Measurements from ENCODE around the gene ZNF880. TPM values are rescaled to one million over a fixed set of nuclear protein-coding genes. Genes with fewer than 3 reads are reported as not detected.
A peak's percentile ranks its signal among the peaks of the same experiment; 100 is the strongest.
"Not testable (repeated sequence)": the region's sequence is repeated elsewhere in the genome, so short reads cannot be mapped to it uniquely, and the experiment has no call there.

ZNF880 gene
- 10 to 100 TPM; 11.9 to 12.8 TPM for total RNA-seq

DNA sequence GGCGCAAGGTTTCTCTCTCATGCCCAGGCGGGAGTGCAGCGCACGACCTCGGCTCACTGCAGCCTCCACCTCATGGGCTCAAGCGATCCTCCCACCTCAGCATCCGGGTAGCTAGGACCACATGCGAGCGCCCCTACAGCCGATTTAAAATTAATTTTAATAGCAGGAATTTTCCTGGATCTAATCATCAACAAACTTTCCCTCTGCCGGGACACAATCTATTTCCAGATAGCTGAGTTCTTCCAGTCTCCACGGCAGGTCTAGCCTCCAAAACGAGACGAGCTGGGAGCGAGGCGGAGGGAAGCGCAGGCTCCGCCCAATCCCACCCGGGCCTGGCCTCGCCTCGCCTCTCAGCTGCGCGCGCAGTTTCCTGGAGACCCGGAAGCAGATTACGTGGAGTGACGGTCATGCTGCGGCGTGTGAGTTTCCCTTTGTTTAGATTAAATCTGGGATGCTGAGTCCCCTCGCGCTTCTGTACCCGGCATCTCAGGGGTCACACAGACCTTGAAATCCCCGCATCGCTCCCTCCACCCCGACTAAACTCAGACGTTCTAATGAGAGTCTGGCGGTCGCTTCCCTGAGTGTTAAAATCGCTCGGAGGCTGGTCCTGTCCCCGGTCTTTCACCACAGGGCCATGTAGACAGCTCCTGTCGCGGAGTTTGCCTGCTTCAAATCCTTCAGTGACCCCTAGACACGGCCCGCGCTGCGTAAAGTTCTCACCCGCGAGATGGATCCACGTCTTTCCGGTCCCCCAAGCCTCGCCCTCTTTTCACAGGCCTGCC, at the start of gene ZNF880:
ZNF880 (plus strand) TSS at position 365 of the 782 bp plus-strand sequence; CDS start at position 408, 43 bp downstream.
- peaks cover 46 to 59% of the 10 kb centered on the region in 2 donors for H3K36me3 Mint-ChIP-seq (ENCODE audit: insufficient read depth in 2 of 2)
- H3K27ac Mint-ChIP-seq: peak within 1 kb of the TSS; percentile 97
- DNase-seq: peak; percentile 91 to 92
- no peaks in the 10 kb centered on the region for H3K27me3 Mint-ChIP-seq (ENCODE audit: low read depth)
- peak; percentile 99 for ATAC-seq (replicated peaks in 1 of 2)
- H3K9me3 Mint-ChIP-seq: peaks cover 13 to 26% of the 10 kb centered on the region in 2 donors
- H3K4me1 Mint-ChIP-seq (ENCODE audit: low read depth): peaks cover 15% of the 10 kb centered on the region
- peak within 1 kb of the TSS; percentile 93 for H3K4me3 Mint-ChIP-seq

GRCh38 chr19:52322429-52322828, 47.3 kb upstream of the ZNF880 start:
- H3K9me3 Mint-ChIP-seq: peaks cover 38 to 47% of the 10 kb centered on the region in 2 donors
- no peaks in the 10 kb centered on the region for H3K4me1 Mint-ChIP-seq (ENCODE audit: low read depth)
- no peak for DNase-seq
- peaks cover 53 to 71% of the 10 kb centered on the region in 2 donors for H3K36me3 Mint-ChIP-seq (ENCODE audit: insufficient read depth in 2 of 2)
- ATAC-seq (replicated peaks in 1 of 2): no peak
- H3K4me3 Mint-ChIP-seq: no peak overlapping the region
- no peak overlapping the region for H3K27ac Mint-ChIP-seq
- H3K27me3 Mint-ChIP-seq (ENCODE audit: low read depth): no peaks in the 10 kb centered on the region

DNA sequence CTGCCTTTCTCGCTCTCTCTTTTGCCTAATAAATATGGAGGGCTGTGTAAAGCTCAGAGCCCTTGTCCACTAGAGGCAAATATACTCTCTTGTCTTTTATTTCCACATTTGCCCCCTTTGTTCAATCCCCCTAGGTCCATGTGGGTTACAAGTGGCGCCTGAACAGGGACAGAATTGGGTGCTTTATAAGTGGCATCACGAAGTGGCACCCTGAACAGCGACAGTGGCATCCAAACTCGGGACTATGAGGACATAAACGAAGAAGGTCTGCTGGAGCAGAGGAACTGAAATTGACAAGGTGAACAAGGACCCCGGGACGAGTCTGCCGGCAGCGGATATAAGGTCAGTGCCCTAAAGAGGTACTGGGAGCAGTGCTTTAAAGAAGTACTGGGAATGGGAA, 38.0 kb upstream of the ZNF880 start:
- ATAC-seq (replicated peaks in 1 of 2): no peak
- Mint-ChIP-seq H3K36me3 (ENCODE audit: insufficient read depth in 2 of 2) (peaks cover 20 to 39% of the 10 kb centered on the region in 2 donors), H3K27ac (no peak overlapping the region), H3K4me1 (ENCODE audit: low read depth) (peaks cover 9% of the 10 kb centered on the region), H3K4me3 (no peak overlapping the region), H3K9me3 (peaks cover 17 to 23% of the 10 kb centered on the region in 2 donors), H3K27me3 (ENCODE audit: low read depth) (no peaks in the 10 kb centered on the region)
- DNase-seq: no peak

- peaks cover 18% of the 10 kb centered on the region for H3K4me1 Mint-ChIP-seq (ENCODE audit: low read depth)
- H3K27me3 Mint-ChIP-seq (ENCODE audit: low read depth): no peaks in the 10 kb centered on the region
- peak overlapping the region; percentile 92 for H3K27ac Mint-ChIP-seq
- H3K36me3 Mint-ChIP-seq (ENCODE audit: insufficient read depth in 2 of 2): peaks cover 25 to 37% of the 10 kb centered on the region in 2 donors
- H3K9me3 Mint-ChIP-seq: peaks cover 19 to 22% of the 10 kb centered on the region in 2 donors
- DNase-seq (no peak), ATAC-seq (replicated peaks in 1 of 2) (peak; percentile 48 to 52)
- peak overlapping the region; percentile 88 to 90 for H3K4me3 Mint-ChIP-seq
Measured at GRCh38 chr19:52335768-52336116, 34.0 kb upstream of the ZNF880 start.

DNA sequence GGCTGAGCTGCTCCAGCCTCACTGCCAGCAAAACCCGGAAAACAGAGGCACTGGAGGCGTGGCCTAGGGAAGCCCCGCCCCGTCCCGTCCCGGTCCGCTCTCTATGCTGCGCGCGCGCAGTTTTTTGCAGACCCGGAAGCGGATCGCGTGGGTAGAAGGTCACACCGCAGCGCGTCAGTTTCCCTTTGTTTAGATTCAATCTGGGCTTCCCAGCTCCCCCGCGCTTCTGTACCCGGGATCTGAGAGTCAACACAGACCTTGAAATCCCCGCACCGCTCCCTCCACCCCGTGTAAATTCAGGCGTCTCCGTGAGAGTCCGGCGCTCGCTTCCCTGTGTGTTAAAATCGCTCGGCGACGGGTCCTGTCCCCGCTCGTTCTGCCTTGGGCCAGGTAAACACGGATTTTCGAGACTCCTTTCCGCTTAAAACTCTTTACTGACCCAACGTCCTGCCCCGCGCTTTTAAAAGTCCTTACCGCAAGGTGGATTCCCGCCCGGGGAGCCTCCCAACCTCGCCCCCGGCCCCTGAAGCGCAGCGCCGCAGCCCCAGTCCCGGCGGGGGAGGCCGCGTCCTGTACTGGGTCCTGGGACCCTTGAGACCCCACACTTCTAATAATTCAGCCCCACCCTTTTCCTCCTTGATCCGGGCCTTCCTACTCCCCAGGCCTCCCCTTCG, 33.5 kb upstream of the ZNF880 start, which contains the start of gene ZNF610:
ZNF610 (plus strand) TSS at position 127 of the 674 bp plus-strand sequence. CDS start 12,930 bp downstream, outside the sequence.
- ATAC-seq (replicated peaks in 1 of 2) (peak; percentile 93 to 94), DNase-seq (peak; percentile 89 to 94)
- peaks cover 18% of the 10 kb centered on the region for H3K4me1 Mint-ChIP-seq (ENCODE audit: low read depth)
- H3K27me3 Mint-ChIP-seq (ENCODE audit: low read depth): no peaks in the 10 kb centered on the region
- H3K27ac Mint-ChIP-seq: peak within 1 kb of the TSS; percentile 92
- H3K4me3 Mint-ChIP-seq: peak within 1 kb of the TSS; percentile 88 to 90
- H3K9me3 Mint-ChIP-seq: peaks cover 17 to 18% of the 10 kb centered on the region in 2 donors
- H3K36me3 Mint-ChIP-seq (ENCODE audit: insufficient read depth in 2 of 2): peaks cover 24 to 35% of the 10 kb centered on the region in 2 donors

- H3K4me1 Mint-ChIP-seq (ENCODE audit: low read depth): peaks cover 18% of the 10 kb centered on the region
- peak overlapping the region; percentile 92 for H3K27ac Mint-ChIP-seq
- no peaks in the 10 kb centered on the region for H3K27me3 Mint-ChIP-seq (ENCODE audit: low read depth)
- no peak for ATAC-seq (replicated peaks in 1 of 2)
- H3K4me3 Mint-ChIP-seq: peak overlapping the region; percentile 88 to 90
- H3K9me3 Mint-ChIP-seq: peaks cover 13 to 17% of the 10 kb centered on the region in 2 donors
- peaks cover 21 to 32% of the 10 kb centered on the region in 2 donors for H3K36me3 Mint-ChIP-seq (ENCODE audit: insufficient read depth in 2 of 2)
- DNase-seq: peak in 1 of 2 donors; percentile 9
Measured at GRCh38 chr19:52336791-52337381, 32.8 kb upstream of the ZNF880 start.

DNA sequence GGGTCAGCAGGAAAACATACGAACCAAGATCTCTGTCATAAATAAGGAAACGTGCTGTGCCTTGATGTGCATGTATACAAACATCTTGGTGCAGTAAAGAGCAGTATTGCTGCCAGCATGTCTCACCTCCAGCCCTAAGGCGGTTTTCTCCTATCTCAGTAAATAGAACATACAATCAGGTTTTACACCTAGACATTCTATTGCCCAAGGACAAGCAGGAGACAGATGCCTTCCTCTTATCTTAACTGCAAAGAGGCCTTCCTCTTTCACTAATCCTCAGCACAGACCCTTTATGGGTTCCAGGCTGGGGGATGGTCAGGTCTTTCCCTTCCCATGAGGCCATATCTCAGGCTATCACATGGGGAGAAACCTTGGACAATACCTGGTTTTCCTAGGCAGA, 30.7 kb upstream of the ZNF880 start:
- DNase-seq; H3K27ac Mint-ChIP-seq; H3K4me3 Mint-ChIP-seq; H3K9me3 Mint-ChIP-seq; ATAC-seq (replicated peaks in 1 of 2); H3K27me3 Mint-ChIP-seq (ENCODE audit: low read depth): not testable (repeated sequence)
- peaks cover 18% of the 10 kb centered on the region for H3K4me1 Mint-ChIP-seq (ENCODE audit: low read depth)
- peaks cover 15 to 20% of the 10 kb centered on the region in 2 donors for H3K36me3 Mint-ChIP-seq (ENCODE audit: insufficient read depth in 2 of 2)

DNA sequence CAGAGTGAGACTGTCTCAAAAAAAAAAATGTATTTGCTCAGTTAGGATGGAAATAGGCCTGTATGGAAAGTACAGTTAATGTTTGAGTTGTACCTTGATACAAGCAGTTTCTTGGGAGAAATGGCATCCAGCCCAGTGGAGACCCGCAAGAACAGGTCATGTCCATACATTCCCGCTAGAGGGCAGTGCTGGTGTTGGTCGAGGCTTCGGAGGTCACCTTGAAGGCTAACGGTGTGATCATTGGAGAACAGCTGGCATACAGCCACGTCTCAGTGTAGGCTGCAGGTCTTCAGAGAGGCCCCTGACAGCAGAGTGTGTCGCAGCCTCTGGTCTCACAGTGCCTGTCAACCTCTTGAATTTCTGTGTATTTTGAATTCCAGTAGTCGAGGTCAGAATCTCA, 26.2 kb upstream of the ZNF880 start:
- peaks cover 6 to 9% of the 10 kb centered on the region in 2 donors for H3K36me3 Mint-ChIP-seq (ENCODE audit: insufficient read depth in 2 of 2)
- no peaks in the 10 kb centered on the region for H3K4me1 Mint-ChIP-seq (ENCODE audit: low read depth)
- peak; percentile 32 to 62 for ATAC-seq (replicated peaks in 1 of 2)
- H3K9me3 Mint-ChIP-seq: peaks cover 6 to 7% of the 10 kb centered on the region in 2 donors
- no peak overlapping the region for H3K4me3 Mint-ChIP-seq
- DNase-seq: peak; percentile 50 to 65
- H3K27ac Mint-ChIP-seq: no peak overlapping the region
- no peaks in the 10 kb centered on the region for H3K27me3 Mint-ChIP-seq (ENCODE audit: low read depth)

DNA sequence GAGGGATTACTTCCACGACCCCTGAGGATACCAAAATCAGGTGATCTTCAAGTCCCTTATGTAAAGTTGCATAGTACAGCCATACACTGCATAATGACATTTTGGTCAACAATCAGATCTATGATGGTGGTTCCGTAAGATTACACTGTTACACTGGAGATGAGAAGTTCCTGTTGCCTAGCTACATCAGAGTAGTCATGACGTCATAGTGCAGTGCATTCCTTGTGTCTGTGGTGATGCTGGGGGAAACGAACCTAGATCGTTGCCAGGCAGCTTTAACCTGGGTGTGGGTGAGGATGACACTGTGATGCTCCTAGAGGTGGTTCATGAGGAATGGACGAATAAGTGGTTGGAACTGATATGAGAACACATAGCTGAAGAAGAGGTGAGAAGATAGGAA, 24.6 kb upstream of the ZNF880 start:
- Mint-ChIP-seq H3K4me3 (no peak overlapping the region), H3K4me1 (ENCODE audit: low read depth) (no peaks in the 10 kb centered on the region), H3K27ac (no peak overlapping the region), H3K36me3 (ENCODE audit: insufficient read depth in 2 of 2) (peaks cover 11 to 17% of the 10 kb centered on the region in 2 donors), H3K9me3 (peaks cover 8 to 9% of the 10 kb centered on the region in 2 donors), H3K27me3 (ENCODE audit: low read depth) (no peaks in the 10 kb centered on the region)
- ATAC-seq (replicated peaks in 1 of 2) (no peak), DNase-seq (no peak)

- Mint-ChIP-seq H3K36me3 (ENCODE audit: insufficient read depth in 2 of 2) (peaks cover 30 to 42% of the 10 kb centered on the region in 2 donors), H3K27me3 (ENCODE audit: low read depth) (no peaks in the 10 kb centered on the region), H3K4me1 (ENCODE audit: low read depth) (no peaks in the 10 kb centered on the region), H3K27ac (no peak overlapping the region), H3K9me3 (peaks cover 11 to 13% of the 10 kb centered on the region in 2 donors), H3K4me3 (no peak overlapping the region)
- DNase-seq (no peak), ATAC-seq (replicated peaks in 1 of 2) (no peak)
Measured at GRCh38 chr19:52351512-52351911, 18.2 kb upstream of the ZNF880 start.

DNA sequence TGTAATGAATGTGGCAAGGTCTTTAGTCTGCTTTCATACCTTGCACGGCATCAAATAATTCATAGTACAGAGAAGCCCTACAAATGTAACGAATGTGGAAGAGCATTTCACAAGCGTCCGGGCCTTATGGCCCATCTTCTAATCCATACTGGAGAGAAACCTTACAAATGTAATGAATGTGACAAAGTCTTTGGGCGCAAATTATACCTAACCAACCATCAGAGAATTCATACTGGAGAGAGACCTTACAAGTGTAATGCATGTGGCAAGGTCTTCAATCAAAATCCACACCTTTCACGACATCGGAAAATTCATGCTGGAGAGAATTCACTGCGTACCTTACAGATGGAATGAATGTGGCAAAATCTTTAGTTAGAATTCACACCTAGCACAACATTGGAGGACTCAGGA, 3.3 kb upstream of the ZNF880 start:
- Mint-ChIP-seq H3K4me3 (no peak overlapping the region), H3K36me3 (ENCODE audit: insufficient read depth in 2 of 2) (peaks cover 39 to 52% of the 10 kb centered on the region in 2 donors), H3K27me3 (ENCODE audit: low read depth) (no peaks in the 10 kb centered on the region), H3K4me1 (ENCODE audit: low read depth) (peaks cover 15% of the 10 kb centered on the region), H3K9me3 (peaks cover 18 to 26% of the 10 kb centered on the region in 2 donors), H3K27ac (no peak overlapping the region)
- no peak for ATAC-seq (replicated peaks in 1 of 2)
- no peak for DNase-seq

- DNase-seq (no peak), ATAC-seq (replicated peaks in 1 of 2) (no peak)
- H3K4me3 Mint-ChIP-seq: peak overlapping the region; percentile 93
- no peaks in the 10 kb centered on the region for H3K27me3 Mint-ChIP-seq (ENCODE audit: low read depth)
- peaks cover 15% of the 10 kb centered on the region for H3K4me1 Mint-ChIP-seq (ENCODE audit: low read depth)
- peak overlapping the region; percentile 97 for H3K27ac Mint-ChIP-seq
- peaks cover 47 to 60% of the 10 kb centered on the region in 2 donors for H3K36me3 Mint-ChIP-seq (ENCODE audit: insufficient read depth in 2 of 2)
- peaks cover 15 to 25% of the 10 kb centered on the region in 2 donors for H3K9me3 Mint-ChIP-seq
Measured at GRCh38 chr19:52370341-52370710, 603 bp downstream of the ZNF880 start.

- Mint-ChIP-seq H3K4me1 (ENCODE audit: low read depth) (no peaks in the 10 kb centered on the region), H3K36me3 (ENCODE audit: insufficient read depth in 2 of 2) (peaks cover 26 to 46% of the 10 kb centered on the region in 2 donors), H3K27ac (no peak overlapping the region), H3K4me3 (no peak overlapping the region), H3K27me3 (ENCODE audit: low read depth) (no peaks in the 10 kb centered on the region), H3K9me3 (peaks cover 16 to 25% of the 10 kb centered on the region in 2 donors)
- DNase-seq (no peak), ATAC-seq (replicated peaks in 1 of 2) (no peak)
Measured at GRCh38 chr19:52391135-52391534, 21.4 kb downstream of the ZNF880 start.
